Measurements from ENCODE around the gene ADRA2B.

Gene ADRA2B

GRCh38 chr2:96105152-96105915, 11.0 kb downstream of the ADRA2B start:
- no peak for DNase-seq (ENCODE audit: low read depth)

- DNase-seq (ENCODE audit: low read depth): no peak
These were observed 11.9 kb downstream of the ADRA2B start for GRCh38 chr2:96104487-96104861.

GRCh38 chr2:96103761-96104486, 12.4 kb downstream of the ADRA2B start:
- DNase-seq (ENCODE audit: low read depth): no peak

GRCh38 chr2:96103187-96103601, 13.2 kb downstream of the ADRA2B start:
- no peak for DNase-seq (ENCODE audit: low read depth)

GRCh38 chr2:96102596-96103186, 13.7 kb downstream of the ADRA2B start:
- DNase-seq (ENCODE audit: low read depth): no peak

GRCh38 chr2:96100893-96101304, 15.5 kb downstream of the ADRA2B start:
- no peak for DNase-seq (ENCODE audit: low read depth)

GRCh38 chr2:96099861-96100798, 16.2 kb downstream of the ADRA2B start:
- DNase-seq (ENCODE audit: low read depth): no peak

- no peak for DNase-seq (ENCODE audit: low read depth)
These were observed 17.3 kb downstream of the ADRA2B start for GRCh38 chr2:96098900-96099590.

GRCh38 chr2:96097951-96098823, 18.2 kb downstream of the ADRA2B start:
- DNase-seq (ENCODE audit: low read depth): no peak

- DNase-seq (ENCODE audit: low read depth): no peak
These were observed 18.9 kb downstream of the ADRA2B start for GRCh38 chr2:96097441-96097840.

GRCh38 chr2:96095116-96095636, 21.2 kb downstream of the ADRA2B start:
- DNase-seq (ENCODE audit: low read depth): no peak

- no peak for DNase-seq (ENCODE audit: low read depth)
These were observed 22.8 kb downstream of the ADRA2B start for GRCh38 chr2:96093528-96093927.

GRCh38 chr2:96092951-96093350, 23.4 kb downstream of the ADRA2B start:
- DNase-seq (ENCODE audit: low read depth): no peak

GRCh38 chr2:96092573-96092877, 23.8 kb downstream of the ADRA2B start:
- no peak for DNase-seq (ENCODE audit: low read depth)

GRCh38 chr2:96091711-96092572, 24.4 kb downstream of the ADRA2B start:
- DNase-seq (ENCODE audit: low read depth): no peak

GRCh38 chr2:96091141-96091710, 25.1 kb downstream of the ADRA2B start:
- DNase-seq (ENCODE audit: low read depth): no peak

GRCh38 chr2:96090196-96090926, 26.0 kb downstream of the ADRA2B start:
- no peak for DNase-seq (ENCODE audit: low read depth)
